SK-N-SH treated with all-trans-retinoic acid at 6 μM for 48 hours (cell line): Measurements from ENCODE around the gene PRR14L.

Experiments used
- ATAC-seq: fragments of 200-7000 bp; cut with Tn5 transposase; 3 replicates; pipeline ENCODE4 v1.9.1; 2020; ENCODE audit warnings: mild to moderate bottlenecking, moderate library complexity
- ARNTL ChIP-seq: fragments of 450-650 bp; formaldehyde crosslinking; IDR thresholded peaks from 2 replicates; pipeline ENCODE4 v1.5.0; 2020; ENCODE audit warnings: low read depth, mild to moderate bottlenecking, moderate library complexity, borderline replicate concordance
- BACH2 ChIP-seq: fragments of 250-450 bp; sonication (Bioruptor Pico); IDR thresholded peaks from 2 replicates; pipeline ENCODE4 v1.9.0; 2021; ENCODE audit warnings: mild to moderate bottlenecking, borderline replicate concordance
- CSDC2 ChIP-seq: fragments of 250-450 bp; sonication (Bioruptor Pico); IDR thresholded peaks from 2 replicates; pipeline ENCODE4 v1.5.0; 2020; ENCODE audit warnings: mild to moderate bottlenecking, moderate library complexity
- ESRRG ChIP-seq: fragments of 250-450 bp; sonication (Bioruptor Pico); IDR thresholded peaks from 2 replicates; pipeline ENCODE4 v1.6.1; 2021; ENCODE audit warnings: mild to moderate bottlenecking
- GLIS3 ChIP-seq: fragments of 250-450 bp; sonication (Bioruptor Pico); IDR thresholded peaks from 2 replicates; pipeline ENCODE4 v1.5.0; 2020; ENCODE audit warnings: mild to moderate bottlenecking, moderate library complexity
- ISL1 ChIP-seq: fragments of 250-450 bp; sonication (Bioruptor Pico); IDR thresholded peaks from 2 replicates; pipeline ENCODE4 v2.1.2; 2022; ENCODE audit warnings: mild to moderate bottlenecking, moderate library complexity
- OSR1 ChIP-seq: fragments of 250-450 bp; sonication (Bioruptor Pico); IDR thresholded peaks from 2 replicates; pipeline ENCODE4 v1.8.0; 2022; ENCODE audit warnings: moderate library complexity, mild to moderate bottlenecking, inconsistent platforms
- PPARA ChIP-seq: fragments of 250-450 bp; sonication (Bioruptor Pico); IDR thresholded peaks from 2 replicates; pipeline ENCODE4 v1.5.0; 2020; ENCODE audit warnings: mild to moderate bottlenecking, borderline replicate concordance
- RARB ChIP-seq: fragments of 250-450 bp; sonication (Bioruptor Pico); IDR thresholded peaks from 2 replicates; pipeline ENCODE4 v1.8.0; 2021; ENCODE audit warnings: mild to moderate bottlenecking, moderate library complexity
- SNAI2 ChIP-seq: fragments of 250-450 bp; sonication (Bioruptor Pico); IDR thresholded peaks from 2 replicates; pipeline ENCODE4 v1.5.0; 2020; ENCODE audit warnings: mild to moderate bottlenecking, moderate library complexity
- TCF4 ChIP-seq: fragments of 250-450 bp; sonication (Bioruptor Pico); IDR thresholded peaks from 2 replicates; pipeline ENCODE4 v1.8.0; 2021; ENCODE audit warnings: mild to moderate bottlenecking, moderate library complexity, borderline replicate concordance
- TOX ChIP-seq: fragments of 250-450 bp; sonication (Bioruptor Pico); IDR thresholded peaks from 2 replicates; pipeline ENCODE4 v1.8.0; 2021; ENCODE audit warnings: mild to moderate bottlenecking, moderate library complexity, borderline replicate concordance
- ZC3H10 ChIP-seq: fragments of 250-450 bp; sonication (Bioruptor Pico); IDR thresholded peaks from 2 replicates; pipeline ENCODE4 v1.5.1; 2021; ENCODE audit warnings: mild to moderate bottlenecking, moderate library complexity
- ZFP3 ChIP-seq: fragments of 250-450 bp; sonication (Bioruptor Pico); IDR thresholded peaks from 2 replicates; pipeline ENCODE4 v1.5.0; 2020; ENCODE audit warnings: mild to moderate bottlenecking, moderate library complexity
- ZFP30 ChIP-seq: fragments of 450-650 bp; formaldehyde crosslinking; IDR thresholded peaks from 2 replicates; pipeline ENCODE4 v1.5.0; 2022; ENCODE audit warnings: mild to moderate bottlenecking, moderate library complexity
- ZNF565 ChIP-seq: fragments of 450-650 bp; formaldehyde crosslinking; conservative IDR thresholded peaks from 2 replicates; pipeline ENCODE4 v1.5.0; 2020; ENCODE audit warnings: low read depth, mild to moderate bottlenecking, moderate library complexity
- ZNF8 ChIP-seq: fragments of 450-650 bp; formaldehyde crosslinking; IDR thresholded peaks from 2 replicates; pipeline ENCODE4 v1.5.0; 2020; ENCODE audit warnings: mild to moderate bottlenecking, moderate library complexity
- TF ChIP-seq, protein P1 (sequence below): fragments of 250-450 bp; sonication (Bioruptor Pico); IDR thresholded peaks from 2 replicates; pipeline ENCODE4 v1.5.1; 2020; ENCODE audit warnings: low read depth, mild to moderate bottlenecking, moderate library complexity
- TF ChIP-seq, protein P2 (sequence below): fragments of 250-450 bp; sonication (Bioruptor Pico); IDR thresholded peaks from 2 replicates; pipeline ENCODE4 v1.5.1; 2021; ENCODE audit warnings: mild to moderate bottlenecking, moderate library complexity
- TF ChIP-seq, protein P3 (sequence below): fragments of 250-450 bp; sonication (Bioruptor Pico); IDR thresholded peaks from 2 replicates; pipeline ENCODE4 v1.5.0; 2020; ENCODE audit warnings: mild to moderate bottlenecking, moderate library complexity
- TF ChIP-seq, protein P4 (sequence below): fragments of 250-450 bp; sonication (Bioruptor Pico); IDR thresholded peaks from 2 replicates; pipeline ENCODE4 v1.8.0; 2020; ENCODE audit warnings: mild to moderate bottlenecking, moderate library complexity, borderline replicate concordance
- TF ChIP-seq, protein P5 (sequence below): fragments of 250-450 bp; sonication (Bioruptor Pico); IDR thresholded peaks from 2 replicates; pipeline ENCODE4 v1.8.0; 2021; ENCODE audit warnings: low read depth, mild to moderate bottlenecking, moderate library complexity, borderline replicate concordance

Gene PRR14L

DNA sequence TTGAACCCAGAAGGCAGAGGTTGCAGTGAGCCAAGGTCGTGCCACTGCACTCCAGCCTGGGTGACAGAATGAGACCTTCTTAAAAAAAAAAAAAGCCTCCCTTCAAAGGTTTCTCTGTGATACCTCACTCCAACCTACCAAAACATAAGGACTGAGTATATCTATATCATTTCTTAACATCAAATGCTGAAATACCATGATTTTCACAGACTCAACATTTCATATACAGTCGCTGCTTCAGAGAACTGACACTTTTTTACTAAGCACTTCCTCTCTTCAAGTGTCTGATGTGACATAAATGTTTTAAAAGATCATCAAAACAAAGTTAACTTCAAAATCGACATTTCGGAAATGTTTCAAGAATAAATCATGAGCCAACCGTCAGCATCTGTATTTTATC lies 12.0 kb downstream of the PRR14L start:
- no peak for ATAC-seq
- TF ChIP-seq CSDC2 (no peak), GLIS3 (CRISPR knock-in tag) (no peak), ZFP30 (no peak), OSR1 (no peak), ARNTL (no peak), ZNF8 (no peak), ZNF565 (CRISPR knock-in tag) (no peak), RARB (CRISPR knock-in tag) (no peak), ZFP3 (no peak), ISL1 (CRISPR knock-in tag) (no peak), SNAI2 (CRISPR knock-in tag) (no peak), TOX (no peak), TCF4 (no peak), PPARA (CRISPR knock-in tag) (no peak)
- TF ChIP-seq, protein P1, sequence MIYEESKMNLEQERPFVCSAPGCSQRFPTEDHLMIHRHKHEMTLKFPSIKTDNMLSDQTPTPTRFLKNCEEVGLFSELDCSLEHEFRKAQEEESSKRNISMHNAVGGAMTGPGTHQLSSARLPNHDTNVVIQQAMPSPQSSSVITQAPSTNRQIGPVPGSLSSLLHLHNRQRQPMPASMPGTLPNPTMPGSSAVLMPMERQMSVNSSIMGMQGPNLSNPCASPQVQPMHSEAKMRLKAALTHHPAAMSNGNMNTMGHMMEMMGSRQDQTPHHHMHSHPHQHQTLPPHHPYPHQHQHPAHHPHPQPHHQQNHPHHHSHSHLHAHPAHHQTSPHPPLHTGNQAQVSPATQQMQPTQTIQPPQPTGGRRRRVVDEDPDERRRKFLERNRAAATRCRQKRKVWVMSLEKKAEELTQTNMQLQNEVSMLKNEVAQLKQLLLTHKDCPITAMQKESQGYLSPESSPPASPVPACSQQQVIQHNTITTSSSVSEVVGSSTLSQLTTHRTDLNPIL (CRISPR knock-in tag) = no peak
- TF ChIP-seq, protein P2, sequence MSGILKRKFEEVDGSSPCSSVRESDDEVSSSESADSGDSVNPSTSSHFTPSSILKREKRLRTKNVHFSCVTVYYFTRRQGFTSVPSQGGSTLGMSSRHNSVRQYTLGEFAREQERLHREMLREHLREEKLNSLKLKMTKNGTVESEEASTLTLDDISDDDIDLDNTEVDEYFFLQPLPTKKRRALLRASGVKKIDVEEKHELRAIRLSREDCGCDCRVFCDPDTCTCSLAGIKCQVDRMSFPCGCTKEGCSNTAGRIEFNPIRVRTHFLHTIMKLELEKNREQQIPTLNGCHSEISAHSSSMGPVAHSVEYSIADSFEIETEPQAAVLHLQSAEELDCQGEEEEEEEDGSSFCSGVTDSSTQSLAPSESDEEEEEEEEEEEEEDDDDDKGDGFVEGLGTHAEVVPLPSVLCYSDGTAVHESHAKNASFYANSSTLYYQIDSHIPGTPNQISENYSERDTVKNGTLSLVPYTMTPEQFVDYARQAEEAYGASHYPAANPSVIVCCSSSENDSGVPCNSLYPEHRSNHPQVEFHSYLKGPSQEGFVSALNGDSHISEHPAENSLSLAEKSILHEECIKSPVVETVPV = no peak
- TF ChIP-seq, protein P3, sequence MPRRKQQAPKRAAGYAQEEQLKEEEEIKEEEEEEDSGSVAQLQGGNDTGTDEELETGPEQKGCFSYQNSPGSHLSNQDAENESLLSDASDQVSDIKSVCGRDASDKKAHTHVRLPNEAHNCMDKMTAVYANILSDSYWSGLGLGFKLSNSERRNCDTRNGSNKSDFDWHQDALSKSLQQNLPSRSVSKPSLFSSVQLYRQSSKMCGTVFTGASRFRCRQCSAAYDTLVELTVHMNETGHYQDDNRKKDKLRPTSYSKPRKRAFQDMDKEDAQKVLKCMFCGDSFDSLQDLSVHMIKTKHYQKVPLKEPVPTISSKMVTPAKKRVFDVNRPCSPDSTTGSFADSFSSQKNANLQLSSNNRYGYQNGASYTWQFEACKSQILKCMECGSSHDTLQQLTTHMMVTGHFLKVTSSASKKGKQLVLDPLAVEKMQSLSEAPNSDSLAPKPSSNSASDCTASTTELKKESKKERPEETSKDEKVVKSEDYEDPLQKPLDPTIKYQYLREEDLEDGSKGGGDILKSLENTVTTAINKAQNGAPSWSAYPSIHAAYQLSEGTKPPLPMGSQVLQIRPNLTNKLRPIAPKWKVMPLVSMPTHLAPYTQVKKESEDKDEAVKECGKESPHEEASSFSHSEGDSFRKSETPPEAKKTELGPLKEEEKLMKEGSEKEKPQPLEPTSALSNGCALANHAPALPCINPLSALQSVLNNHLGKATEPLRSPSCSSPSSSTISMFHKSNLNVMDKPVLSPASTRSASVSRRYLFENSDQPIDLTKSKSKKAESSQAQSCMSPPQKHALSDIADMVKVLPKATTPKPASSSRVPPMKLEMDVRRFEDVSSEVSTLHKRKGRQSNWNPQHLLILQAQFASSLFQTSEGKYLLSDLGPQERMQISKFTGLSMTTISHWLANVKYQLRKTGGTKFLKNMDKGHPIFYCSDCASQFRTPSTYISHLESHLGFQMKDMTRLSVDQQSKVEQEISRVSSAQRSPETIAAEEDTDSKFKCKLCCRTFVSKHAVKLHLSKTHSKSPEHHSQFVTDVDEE (CRISPR knock-in tag) = no peak
- TF ChIP-seq, protein P4, sequence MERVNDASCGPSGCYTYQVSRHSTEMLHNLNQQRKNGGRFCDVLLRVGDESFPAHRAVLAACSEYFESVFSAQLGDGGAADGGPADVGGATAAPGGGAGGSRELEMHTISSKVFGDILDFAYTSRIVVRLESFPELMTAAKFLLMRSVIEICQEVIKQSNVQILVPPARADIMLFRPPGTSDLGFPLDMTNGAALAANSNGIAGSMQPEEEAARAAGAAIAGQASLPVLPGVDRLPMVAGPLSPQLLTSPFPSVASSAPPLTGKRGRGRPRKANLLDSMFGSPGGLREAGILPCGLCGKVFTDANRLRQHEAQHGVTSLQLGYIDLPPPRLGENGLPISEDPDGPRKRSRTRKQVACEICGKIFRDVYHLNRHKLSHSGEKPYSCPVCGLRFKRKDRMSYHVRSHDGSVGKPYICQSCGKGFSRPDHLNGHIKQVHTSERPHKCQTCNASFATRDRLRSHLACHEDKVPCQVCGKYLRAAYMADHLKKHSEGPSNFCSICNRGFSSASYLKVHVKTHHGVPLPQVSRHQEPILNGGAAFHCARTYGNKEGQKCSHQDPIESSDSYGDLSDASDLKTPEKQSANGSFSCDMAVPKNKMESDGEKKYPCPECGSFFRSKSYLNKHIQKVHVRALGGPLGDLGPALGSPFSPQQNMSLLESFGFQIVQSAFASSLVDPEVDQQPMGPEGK = no peak

DNA sequence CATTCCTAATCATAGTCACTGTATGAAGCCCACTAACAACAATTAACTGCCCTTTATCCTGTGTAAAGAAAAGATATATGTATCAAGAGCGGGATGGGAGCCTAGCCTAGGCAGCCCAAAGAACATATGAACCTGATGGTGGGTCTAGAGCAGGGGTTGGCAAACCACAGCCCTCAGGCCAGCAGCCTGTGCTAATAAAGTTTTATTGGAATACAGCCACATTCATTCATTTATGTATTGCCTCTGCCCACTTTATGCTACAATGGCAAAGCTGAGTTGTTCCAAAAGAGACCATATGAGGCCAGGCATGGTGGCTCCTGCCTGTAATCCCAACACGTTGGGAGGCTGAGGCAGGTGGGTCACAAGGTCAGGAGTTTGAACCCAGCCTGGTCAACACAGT lies 13.5 kb downstream of the PRR14L start:
- no peak for TF ChIP-seq PPARA (CRISPR knock-in tag)
- TF ChIP-seq ZFP3 = no peak
- TF ChIP-seq BACH2 = no peak
- TF ChIP-seq, protein P5, sequence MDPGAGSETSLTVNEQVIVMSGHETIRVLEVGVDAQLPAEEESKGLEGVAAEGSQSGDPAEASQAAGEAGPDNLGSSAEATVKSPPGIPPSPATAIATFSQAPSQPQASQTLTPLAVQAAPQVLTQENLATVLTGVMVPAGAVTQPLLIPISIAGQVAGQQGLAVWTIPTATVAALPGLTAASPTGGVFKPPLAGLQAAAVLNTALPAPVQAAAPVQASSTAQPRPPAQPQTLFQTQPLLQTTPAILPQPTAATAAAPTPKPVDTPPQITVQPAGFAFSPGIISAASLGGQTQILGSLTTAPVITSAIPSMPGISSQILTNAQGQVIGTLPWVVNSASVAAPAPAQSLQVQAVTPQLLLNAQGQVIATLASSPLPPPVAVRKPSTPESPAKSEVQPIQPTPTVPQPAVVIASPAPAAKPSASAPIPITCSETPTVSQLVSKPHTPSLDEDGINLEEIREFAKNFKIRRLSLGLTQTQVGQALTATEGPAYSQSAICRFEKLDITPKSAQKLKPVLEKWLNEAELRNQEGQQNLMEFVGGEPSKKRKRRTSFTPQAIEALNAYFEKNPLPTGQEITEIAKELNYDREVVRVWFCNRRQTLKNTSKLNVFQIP (CRISPR knock-in tag) = no peak
- no peak for TF ChIP-seq ISL1 (CRISPR knock-in tag)
- no peak for TF ChIP-seq SNAI2 (CRISPR knock-in tag)
- TF ChIP-seq CSDC2 = no peak
- TF ChIP-seq ESRRG (CRISPR knock-in tag) = no peak
- TF ChIP-seq GLIS3 (CRISPR knock-in tag) = no peak
- TF ChIP-seq RARB (CRISPR knock-in tag) = no peak
- TF ChIP-seq TCF4 = no peak
- TF ChIP-seq ZC3H10 (CRISPR knock-in tag) = no peak
- no peak for TF ChIP-seq ZNF8
- TF ChIP-seq, protein P3 (CRISPR knock-in tag) = no peak
- no peak for ATAC-seq
